ENCODE data around the gene CALHM5.

The CALHM5 gene

GRCh38 chr6:116536216-116536621 is 24.8 kb downstream of the CALHM5 start:
- TF ChIP-seq, protein P1, sequence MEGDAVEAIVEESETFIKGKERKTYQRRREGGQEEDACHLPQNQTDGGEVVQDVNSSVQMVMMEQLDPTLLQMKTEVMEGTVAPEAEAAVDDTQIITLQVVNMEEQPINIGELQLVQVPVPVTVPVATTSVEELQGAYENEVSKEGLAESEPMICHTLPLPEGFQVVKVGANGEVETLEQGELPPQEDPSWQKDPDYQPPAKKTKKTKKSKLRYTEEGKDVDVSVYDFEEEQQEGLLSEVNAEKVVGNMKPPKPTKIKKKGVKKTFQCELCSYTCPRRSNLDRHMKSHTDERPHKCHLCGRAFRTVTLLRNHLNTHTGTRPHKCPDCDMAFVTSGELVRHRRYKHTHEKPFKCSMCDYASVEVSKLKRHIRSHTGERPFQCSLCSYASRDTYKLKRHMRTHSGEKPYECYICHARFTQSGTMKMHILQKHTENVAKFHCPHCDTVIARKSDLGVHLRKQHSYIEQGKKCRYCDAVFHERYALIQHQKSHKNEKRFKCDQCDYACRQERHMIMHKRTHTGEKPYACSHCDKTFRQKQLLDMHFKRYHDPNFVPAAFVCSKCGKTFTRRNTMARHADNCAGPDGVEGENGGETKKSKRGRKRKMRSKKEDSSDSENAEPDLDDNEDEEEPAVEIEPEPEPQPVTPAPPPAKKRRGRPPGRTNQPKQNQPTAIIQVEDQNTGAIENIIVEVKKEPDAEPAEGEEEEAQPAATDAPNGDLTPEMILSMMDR (IDR thresholded peaks at IDR 0.05): peak; percentile 78

- TF ChIP-seq, protein P1 (IDR thresholded peaks at IDR 0.05): no peak
Observed at GRCh38 chr6:116542426-116542825, 31.0 kb downstream of the CALHM5 start.

DNA sequence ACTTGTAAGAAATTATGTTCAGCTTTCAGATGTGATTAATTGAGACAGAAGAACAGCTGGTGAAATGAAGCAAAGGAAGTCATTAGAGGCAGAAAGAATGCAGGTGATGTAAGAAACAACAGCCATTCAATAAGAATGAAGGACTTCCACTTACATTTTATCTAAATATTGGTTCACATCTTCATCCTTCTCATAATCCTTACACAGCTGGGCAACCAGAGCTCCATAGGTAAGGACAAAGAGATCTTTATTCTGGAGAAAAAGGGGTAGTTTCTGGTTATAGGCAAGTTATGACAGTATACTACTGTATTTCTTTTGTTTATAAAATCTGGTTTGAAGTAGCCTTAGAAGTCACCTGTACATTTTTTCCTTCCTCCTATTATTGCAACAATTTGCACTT is 31.7 kb downstream of the CALHM5 start:
- TF ChIP-seq, protein P1 (IDR thresholded peaks at IDR 0.05): no peak

- TF ChIP-seq, protein P1 (IDR thresholded peaks at IDR 0.05): no peak
Observed at GRCh38 chr6:116545651-116546050, 34.2 kb downstream of the CALHM5 start, which contains the start of gene TRAPPC3L. Gene TRAPPC3L, minus strand, starts transcription at chr6:116545684. Its CDS starts 170 bp downstream, at chr6:116545514.

DNA sequence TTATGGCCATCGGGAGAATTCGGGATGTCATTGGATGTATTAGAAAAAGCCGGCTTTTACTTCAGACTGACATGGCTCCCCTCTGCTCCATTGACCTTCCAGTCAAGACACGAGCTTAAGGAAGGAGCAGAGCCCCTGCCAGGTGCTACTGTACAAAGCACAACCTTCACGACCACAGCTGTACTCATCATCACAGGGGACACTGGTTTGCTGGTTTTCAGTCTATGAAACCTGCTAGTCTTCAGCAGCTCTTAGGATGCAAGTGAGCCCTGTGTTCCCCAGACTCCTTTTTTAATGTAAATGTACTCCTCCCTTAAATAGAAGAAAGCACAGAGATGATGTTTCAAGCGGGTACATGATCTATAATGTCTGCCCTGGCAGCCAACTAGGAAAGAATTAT is 35.9 kb downstream of the CALHM5 start:
- TF ChIP-seq, protein P1 (IDR thresholded peaks at IDR 0.05): no peak

DNA sequence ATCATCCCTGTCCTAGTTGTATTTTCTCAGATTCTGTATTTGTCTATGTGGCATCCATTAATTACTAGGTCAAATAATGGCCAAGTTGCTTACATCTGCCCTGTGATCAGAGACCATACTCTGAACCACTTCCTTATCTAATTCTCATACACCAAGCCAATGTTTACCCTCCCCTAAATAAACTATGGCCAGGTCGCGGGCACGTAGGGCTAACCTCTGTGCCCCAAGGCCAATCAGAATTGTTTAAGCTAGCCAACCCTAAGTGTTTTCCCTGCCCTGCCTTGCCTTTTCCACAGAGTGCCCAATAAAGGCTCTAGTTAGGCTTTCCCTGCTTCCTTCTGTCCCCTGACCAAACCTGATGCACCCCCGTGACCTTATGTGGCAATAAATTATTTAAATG is 39.4 kb downstream of the CALHM5 start:
- TF ChIP-seq, protein P1 (IDR thresholded peaks at IDR 0.05): no peak

GRCh38 chr6:116553451-116553850 is 42.0 kb downstream of the CALHM5 start, which contains the start of gene CALHM4:
Gene CALHM4, plus strand, starts transcription at chr6:116553751. Its CDS starts 43 bp downstream, at chr6:116553794.
- TF ChIP-seq, protein P1 (IDR thresholded peaks at IDR 0.05): no peak

GRCh38 chr6:116556065-116556464 is 44.6 kb downstream of the CALHM5 start:
- TF ChIP-seq, protein P1 (IDR thresholded peaks at IDR 0.05): no peak
